Head of caudate nucleus (tissue), 42 donors: ENCODE data around the gene PHKB.
A peak's percentile ranks its signal among the peaks of the same experiment; 100 is the strongest.

Experiments
- DNase-seq, 42 donors: peaks; one replicate each; pipeline versions ENCODE4 v3.0.0 to v3.0.0-alpha.2; 2020 to 2021; ENCODE audit warnings: mixed read lengths in 7 of 42
- intact Hi-C: fragments of 100-400 bp; cut with DNase I; formaldehyde crosslinking; loops from one replicate; pipeline ENCODE4 v1.15.0; 2022

Gene PHKB

GRCh38 chr16:47584464-47585225 is 123.5 kb downstream of the PHKB start:
- intact Hi-C loops = no loop called here
- no peak for DNase-seq

- intact Hi-C loops = no loop called here
Observed at GRCh38 chr16:47586121-47586520, 125.0 kb downstream of the PHKB start.

GRCh38 chr16:47590472-47590871 is 129.3 kb downstream of the PHKB start:
- intact Hi-C loops = no loop called here
- DNase-seq = no peak

More at GRCh38 chr16:47586121-47586520, 125.0 kb downstream of the PHKB start:
- no peak for DNase-seq

GRCh38 chr16:47592232-47592631 is 131.1 kb downstream of the PHKB start:
- intact Hi-C loops = no loop called here
- DNase-seq = no peak

- DNase-seq = no peak
- intact Hi-C loops = no loop called here
Observed at GRCh38 chr16:47599512-47599911, 138.4 kb downstream of the PHKB start.

- intact Hi-C loops = no loop called here
- no peak for DNase-seq
Observed at GRCh38 chr16:47600376-47600775, 139.2 kb downstream of the PHKB start.

- no peak for DNase-seq
- intact Hi-C loops = no loop called here
Observed at GRCh38 chr16:47604306-47604705, 143.2 kb downstream of the PHKB start.

- intact Hi-C loops = no loop called here
- no peak for DNase-seq
Observed at GRCh38 chr16:47611042-47611441, 149.9 kb downstream of the PHKB start.

GRCh38 chr16:47611848-47612493 is 150.8 kb downstream of the PHKB start:
- intact Hi-C loops = no loop called here
- DNase-seq = no peak

GRCh38 chr16:47612711-47613110 is 151.6 kb downstream of the PHKB start:
- intact Hi-C loops = no loop called here
- no peak for DNase-seq

- intact Hi-C loops = no loop called here
- no peak for DNase-seq
Observed at GRCh38 chr16:47613251-47613650, 152.1 kb downstream of the PHKB start.

GRCh38 chr16:47617732-47618131 is 156.6 kb downstream of the PHKB start:
- intact Hi-C loops = no loop called here
- DNase-seq = peak in 1 of 42 donors; percentile 11

- DNase-seq = no peak
- intact Hi-C loops = no loop called here
Observed at GRCh38 chr16:47622451-47623176, 161.5 kb downstream of the PHKB start.

- no peak for DNase-seq
- intact Hi-C loops = no loop called here
Observed at GRCh38 chr16:47624563-47624962, 163.4 kb downstream of the PHKB start.

GRCh38 chr16:47625115-47625567 is 164.0 kb downstream of the PHKB start:
- intact Hi-C loops = no loop called here
- no peak for DNase-seq

GRCh38 chr16:47626246-47626645 is 165.1 kb downstream of the PHKB start:
- intact Hi-C loops = no loop called here
- DNase-seq = no peak

- intact Hi-C loops = no loop called here
- no peak for DNase-seq
Observed at GRCh38 chr16:47627085-47627639, 166.0 kb downstream of the PHKB start.

GRCh38 chr16:47627721-47628120 is 166.6 kb downstream of the PHKB start:
- intact Hi-C loops = no loop called here
- no peak for DNase-seq

- intact Hi-C loops = no loop called here
- DNase-seq = no peak
Observed at GRCh38 chr16:47631131-47631530, 170.0 kb downstream of the PHKB start.

- intact Hi-C loops = no loop called here
Observed at GRCh38 chr16:47634126-47634525, 173.0 kb downstream of the PHKB start.

More at GRCh38 chr16:47634126-47634525, 173.0 kb downstream of the PHKB start:
- no peak for DNase-seq
